HepG2 (cell line): Measurements from ENCODE around the gene CSMD2. TPM values are rescaled to one million over a fixed set of nuclear protein-coding genes. Genes with fewer than 3 reads are reported as not detected.
A peak's percentile ranks its signal among the peaks of the same experiment; 100 is the strongest.

Experiments
- ATAC-seq: fragments of 200-7000 bp; cut with Tn5 transposase; 3 replicates; pipeline ENCODE4 v1.9.1; 2020; ENCODE audit warnings: mild to moderate bottlenecking, moderate library complexity
- BruUV-seq: library from RNA; stranded (reverse); fragments of 400-500 nt; replicated peaks from 2 replicates; lab custom pipeline; 2021; lab: Mats Ljungman, UMichigan
- CTCF ChIA-PET: fragments of 300-600 bp; formaldehyde crosslinking; extraction: SDS; loops from one replicate; lab custom pipeline; 2021; ENCODE audit warnings: low total read pairs, inconsistent platforms, low intra/inter-chr PET ratio; lab: Yijun Ruan, JAX
- POLR2A ChIA-PET: fragments of 350-600 bp; sonication (Branson Sonifier 250); formaldehyde crosslinking; loops from one replicate; lab custom pipeline; 2020; ENCODE audit warnings: antibody characterized with exemption, inconsistent platforms; lab: Yijun Ruan, JAX
- DNase-seq: peaks from one replicate; pipeline ENCODE4 v3.0.0-alpha.2; 2015; ENCODE audit warnings: low spot score
- FAIRE-seq: peaks from 3 replicates; lab custom pipeline; 2011; peaks lifted over from hg19 to GRCh38; lab: Jason Lieb, UNC
- H2AFZ ChIP-seq: one replicate; pipeline ENCODE4 v1.6.1; 2011; ENCODE audit warnings: low read length, inconsistent platforms
- H3K27ac ChIP-seq: fragments of 300-600 bp; 3 replicates; pipeline ENCODE4 v1.8.0; 2011; ENCODE audit warnings: mixed run types, mild to moderate bottlenecking, mixed read lengths, low read length, inconsistent platforms; ENCODE audit not compliant: insufficient read depth; ENCODE audit errors: extremely low read length
- H3K27me3 ChIP-seq, 2 experiments: fragments of 200-600 bp in 1 of 2; 2 replicates in 1 of 2; 3 replicates in 1 of 2; pipeline versions ENCODE4 v1.6.0 to v1.8.0; 2011; ENCODE audit warnings: low read length in 2 of 2, mild to moderate bottlenecking in 2 of 2, moderate library complexity in 2 of 2, inconsistent platforms in 1 of 2; ENCODE audit not compliant: insufficient read depth in 2 of 2, control insufficient read depth in 1 of 2
- H3K36me3 ChIP-seq, 2 experiments: fragments of 200-600 bp in 1 of 2; replicated peaks in 1 of 2; 2 replicates in 1 of 2; 3 replicates in 1 of 2; pipeline versions ENCODE4 v1.5.1 to v1.8.0; 2011; ENCODE audit warnings: low read length in 2 of 2, inconsistent platforms in 1 of 2; ENCODE audit not compliant: insufficient read depth in 2 of 2, control insufficient read depth in 1 of 2
- H3K4me1 ChIP-seq: 2 replicates; pipeline ENCODE4 v1.5.1; 2012; ENCODE audit warnings: low read length, inconsistent platforms; ENCODE audit not compliant: insufficient read depth
- H3K4me2 ChIP-seq: 2 replicates; pipeline ENCODE4 v1.6.0; 2011; ENCODE audit warnings: low read depth, low read length, inconsistent platforms
- H3K4me3 ChIP-seq, 3 experiments: fragments of 200-600 bp in 1 of 3; sonication (generic), shearing (Covaris generic) in 1 of 3; replicated peaks in 1 of 3; 2 replicates each; pipeline ENCODE4 v1.5.1; 2011 to 2016; ENCODE audit warnings: low read length in 3 of 3, inconsistent platforms in 2 of 3, low read depth in 2 of 3, mild to moderate bottlenecking in 2 of 3, control low read depth in 1 of 3, mixed read lengths in 1 of 3; ENCODE audit not compliant: insufficient read depth in 1 of 3
- H3K79me2 ChIP-seq: one replicate; pipeline ENCODE4 v1.6.1; 2011; ENCODE audit warnings: low read length, inconsistent platforms; ENCODE audit not compliant: insufficient read depth
- H3K9ac ChIP-seq: 2 replicates; pipeline ENCODE4 v1.6.0; 2011; ENCODE audit warnings: mild to moderate bottlenecking, low read depth, low read length, inconsistent platforms; ENCODE audit not compliant: insufficient read depth
- H3K9me3 ChIP-seq: 2 replicates; pipeline ENCODE4 v1.5.1; 2012; ENCODE audit warnings: mild to moderate bottlenecking, low read length
- H4K20me1 ChIP-seq: 2 replicates; pipeline ENCODE4 v1.6.0; 2011; ENCODE audit warnings: inconsistent platforms, mild to moderate bottlenecking, low read length, moderate library complexity; ENCODE audit not compliant: insufficient read depth
- CEBPG ChIP-seq: IDR thresholded peaks from 2 replicates; pipeline ENCODE4 v1.6.1; 2016
- DPF2 ChIP-seq: sonication (generic); formaldehyde crosslinking; IDR thresholded peaks from 2 replicates; pipeline ENCODE4 v1.4.0; 2020; ENCODE audit warnings: mild to moderate bottlenecking, low read depth, missing genetic modification reagents, borderline replicate concordance
- NFE2L1 ChIP-seq: sonication (generic); formaldehyde crosslinking; IDR thresholded peaks from 2 replicates; pipeline ENCODE4 v1.4.0; 2020; ENCODE audit warnings: missing genetic modification reagents, mild to moderate bottlenecking, borderline replicate concordance
- NR2F2 ChIP-seq: IDR thresholded peaks from 2 replicates; pipeline ENCODE4 v1.6.1; 2012; ENCODE audit warnings: low read depth, inconsistent platforms, borderline replicate concordance
- PHF20 ChIP-seq: sonication (generic); formaldehyde crosslinking; IDR thresholded peaks from 2 replicates; pipeline ENCODE4 v1.5.0; 2020; ENCODE audit warnings: mild to moderate bottlenecking, missing genetic modification reagents
- REL ChIP-seq: sonication (generic); formaldehyde crosslinking; conservative IDR thresholded peaks from 2 replicates; pipeline ENCODE4 v1.8.0; 2022; ENCODE audit warnings: mild to moderate bottlenecking, missing genetic modification reagents, moderate library complexity
- RFX1 ChIP-seq: fragments of 450-650 bp; IDR thresholded peaks from 2 replicates; pipeline ENCODE4 v1.6.1; 2017
- ZNF615 ChIP-seq: sonication (generic); formaldehyde crosslinking; IDR thresholded peaks from 2 replicates; pipeline ENCODE4 v1.5.0; 2020; ENCODE audit warnings: mild to moderate bottlenecking, missing genetic modification reagents, borderline replicate concordance
- ZNF781 ChIP-seq: sonication (generic); formaldehyde crosslinking; IDR thresholded peaks from 2 replicates; pipeline ENCODE4 v1.5.1; 2020; ENCODE audit warnings: borderline replicate concordance, mild to moderate bottlenecking, missing genetic modification reagents; ENCODE audit errors: not compliant biosample characterization
- WGBS: methylation state at CpG from one replicate; pipeline ENCODE4 v1.1.6; 2017; ENCODE audit warnings: low lambda C conversion rate; 5-methylcytosine and 5-hydroxymethylcytosine counted together
- in situ Hi-C: cut with HindIII; loops from 2 replicates; pipeline ENCODE4 v1.10.0; 2017; ENCODE audit warnings: low pct_unique_long_range_greater_than_20kb; ENCODE audit not compliant: extremely low pct_ligation_motif_present
- intact Hi-C: fragments of 100-400 bp; cut with micrococcal nuclease; formaldehyde crosslinking; loops from one replicate; pipeline ENCODE4 v1.10.0; 2022; ENCODE audit not compliant: unreplicated experiment
- polyA plus RNA-seq, 8 experiments: library from polyadenylated mRNA; depleted of rRNA in 3 of 8; stranded (reverse) in 7 of 8; unstranded in 1 of 8; fragments of >200 nt; fragmentation: Illumina TruSeq in 4 of 8; extraction: Trizol in 4 of 8; gene quantifications; 2 replicates each; pipeline versions ENCODE4 v1.2.1 to v1.2.3, GENCODE V29; 2011 to 2016; ENCODE audit warnings: low read depth in 4 of 8, missing spikeins in 1 of 8, mixed read lengths in 1 of 8; ENCODE audit not compliant: insufficient read depth in 1 of 8
- total RNA-seq, 5 experiments: library from RNA; depleted of rRNA; stranded (reverse); fragments of >200 nt; fragmentation: Illumina TruSeq; extraction: Trizol; gene quantifications; 2 replicates each; pipeline ENCODE4 v1.2.3, GENCODE V29; 2016; ENCODE audit warnings: low read depth in 1 of 5

Gene CSMD2
- total and polyA plus RNA-seq, 2 of the 13 experiments (the other 11 are each of a cell fraction or from before 2014, with no cell fraction given): not detected

- ATAC-seq (no peak), DNase-seq (no peak), FAIRE-seq (no peak)
- no TSS peak for BruUV-seq
- Histone ChIP-seq H3K4me1 (peaks cover 15% of the 10 kb centered on the region), H3K79me2 (no peaks in the 10 kb centered on the region), H2AFZ (no peak overlapping the region), H3K36me3 (no peaks in the 10 kb centered on the region), H3K4me3 (no peak overlapping the region), H3K27ac (no peak overlapping the region), H3K9me3 (no peaks in the 10 kb centered on the region), H3K9ac (no peak overlapping the region), H3K4me2 (no peak overlapping the region), H3K27me3 (no peaks in the 10 kb centered on the region), H4K20me1 (no peaks in the 10 kb centered on the region)
- in situ Hi-C loops: no loop called here
- 52% methylated on average over 9 of the region's 9 CpGs for WGBS
- CTCF ChIA-PET: no interaction called here
- POLR2A ChIA-PET: no interaction called here
- TF ChIP-seq REL (no peak), PHF20 (no peak), CEBPG (CRISPR knock-in tag) (no peak), NR2F2 (0 out of 2 replicates have a peak, but pooled peaks have one; percentile 1), DPF2 (CRISPR knock-in tag) (no peak), NFE2L1 (no peak), ZNF615 (CRISPR knock-in tag) (no peak)
- intact Hi-C loops: no loop called here
Observed at GRCh38 chr1:33960188-33960895, 204.7 kb downstream of the CSMD2 start.

GRCh38 chr1:33957854-33958253 lies 207.2 kb downstream of the CSMD2 start:
- H3K27ac ChIP-seq: no peak overlapping the region
- no TSS peak for BruUV-seq
- in situ Hi-C loops (no loop called here), intact Hi-C loops (no loop called here)
- DNase-seq (no peak), FAIRE-seq (no peak), ATAC-seq (no peak)
- POLR2A ChIA-PET: no interaction called here
- CTCF ChIA-PET: no interaction called here
- peaks cover 15% of the 10 kb centered on the region for H3K4me1 ChIP-seq
- H3K79me2 ChIP-seq: no peaks in the 10 kb centered on the region
- H3K9me3 ChIP-seq: no peaks in the 10 kb centered on the region
- H3K36me3 ChIP-seq: no peaks in the 10 kb centered on the region
- H3K4me2 ChIP-seq: no peak overlapping the region
- TF ChIP-seq RFX1 (peak; percentile 30; the same call in 1 of the 2 replicates), ZNF781 (CRISPR knock-in tag) (no peak)
- H3K9ac ChIP-seq: no peak overlapping the region
- H3K27me3 ChIP-seq: no peaks in the 10 kb centered on the region
- no CpG with 5 or more reads among the region's 6 CpGs for WGBS
- no peak overlapping the region for H2AFZ ChIP-seq
- no peaks in the 10 kb centered on the region for H4K20me1 ChIP-seq
- H3K4me3 ChIP-seq: no peak overlapping the region
